AG04450 (cell line): ENCODE data around the gene PLP1. TPM values are rescaled to one million over a fixed set of nuclear protein-coding genes. Genes with fewer than 3 reads are reported as not detected.

Experiments
- CTCF ChIA-PET: fragments of 300-600, 350-600 bp; formaldehyde crosslinking; extraction: SDS; loops from one replicate; lab custom pipeline; 2022; ENCODE audit warnings: antibody characterized with exemption, inconsistent platforms; lab: Charles Lee
- POLR2A ChIA-PET: fragments of 350-600 bp; formaldehyde crosslinking; extraction: SDS; loops from one replicate; lab custom pipeline; 2021; ENCODE audit warnings: antibody characterized with exemption, inconsistent platforms; lab: Yijun Ruan, JAX
- DNase-seq: peaks from one replicate; pipeline ENCODE4 v3.0.0-alpha.2; 2011; ENCODE audit warnings: low read depth, low spot score
- H3K27ac ChIP-seq: one replicate; pipeline ENCODE4 v1.5.1; 2012; ENCODE audit warnings: low read depth, low read length, control low read depth
- H3K27me3 ChIP-seq: one replicate; pipeline ENCODE4 v1.6.0; 2012; ENCODE audit warnings: low read length; ENCODE audit not compliant: control insufficient read depth, insufficient read depth
- H3K4me3 ChIP-seq: 2 replicates; pipeline ENCODE4 v1.5.1; 2011; ENCODE audit warnings: mild to moderate bottlenecking, low read depth, low read length, control low read depth
- H3K9me3 ChIP-seq: 2 replicates; pipeline ENCODE4 v1.5.1; 2012; ENCODE audit warnings: low read length; ENCODE audit not compliant: control insufficient read depth, insufficient read depth
- polyA plus RNA-seq: library from polyadenylated mRNA; depleted of rRNA; stranded (reverse); fragments of >200 nt; gene quantifications from 2 replicates; pipeline ENCODE4 v1.2.3, GENCODE V29; 2011
- TF ChIP-seq, protein P1 (sequence below): IDR thresholded peaks from 2 replicates; pipeline ENCODE4 v1.5.1; 2011; ENCODE audit warnings: low read depth, low read length, control low read depth, inconsistent platforms

The PLP1 gene
- polyA plus RNA-seq, 1 experiment = 0.41 TPM

DNA sequence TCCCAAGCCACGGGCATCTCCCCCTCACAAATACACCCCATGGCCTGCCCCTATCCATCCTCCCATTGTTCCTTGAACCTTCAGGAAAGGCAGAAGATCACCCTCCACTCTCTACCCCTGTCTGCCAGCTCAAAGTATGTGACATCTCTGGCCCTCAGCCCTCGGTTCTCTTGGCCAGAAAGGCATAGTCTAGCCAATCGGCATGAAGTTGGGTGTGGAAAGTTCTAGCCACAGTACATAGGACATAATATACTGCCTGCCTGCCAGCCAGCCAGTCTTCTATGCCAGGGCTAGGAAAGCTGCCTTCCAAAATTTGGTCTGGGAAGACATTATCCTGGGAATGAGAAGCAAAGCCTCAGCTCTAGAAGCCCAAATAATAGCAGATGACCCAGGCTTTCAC, 3.2 kb upstream of the PLP1 start:
- DNase-seq = no peak
- POLR2A ChIA-PET = no interaction called here
- peaks cover 3% of the 10 kb centered on the region for H3K27me3 ChIP-seq
- H3K27ac ChIP-seq = no peak overlapping the region
- CTCF ChIA-PET = interaction anchor here (0.8 to 3.2 kb wide), 10 partner anchors 20 to 243 kb away, joined by 3 to 14 read pairs (median 3); partner anchors contain the start of gene TMEM31
- no peaks in the 10 kb centered on the region for H3K9me3 ChIP-seq
- TF ChIP-seq, protein P1, sequence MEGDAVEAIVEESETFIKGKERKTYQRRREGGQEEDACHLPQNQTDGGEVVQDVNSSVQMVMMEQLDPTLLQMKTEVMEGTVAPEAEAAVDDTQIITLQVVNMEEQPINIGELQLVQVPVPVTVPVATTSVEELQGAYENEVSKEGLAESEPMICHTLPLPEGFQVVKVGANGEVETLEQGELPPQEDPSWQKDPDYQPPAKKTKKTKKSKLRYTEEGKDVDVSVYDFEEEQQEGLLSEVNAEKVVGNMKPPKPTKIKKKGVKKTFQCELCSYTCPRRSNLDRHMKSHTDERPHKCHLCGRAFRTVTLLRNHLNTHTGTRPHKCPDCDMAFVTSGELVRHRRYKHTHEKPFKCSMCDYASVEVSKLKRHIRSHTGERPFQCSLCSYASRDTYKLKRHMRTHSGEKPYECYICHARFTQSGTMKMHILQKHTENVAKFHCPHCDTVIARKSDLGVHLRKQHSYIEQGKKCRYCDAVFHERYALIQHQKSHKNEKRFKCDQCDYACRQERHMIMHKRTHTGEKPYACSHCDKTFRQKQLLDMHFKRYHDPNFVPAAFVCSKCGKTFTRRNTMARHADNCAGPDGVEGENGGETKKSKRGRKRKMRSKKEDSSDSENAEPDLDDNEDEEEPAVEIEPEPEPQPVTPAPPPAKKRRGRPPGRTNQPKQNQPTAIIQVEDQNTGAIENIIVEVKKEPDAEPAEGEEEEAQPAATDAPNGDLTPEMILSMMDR = no peak
- H3K4me3 ChIP-seq = no peak overlapping the region

DNA sequence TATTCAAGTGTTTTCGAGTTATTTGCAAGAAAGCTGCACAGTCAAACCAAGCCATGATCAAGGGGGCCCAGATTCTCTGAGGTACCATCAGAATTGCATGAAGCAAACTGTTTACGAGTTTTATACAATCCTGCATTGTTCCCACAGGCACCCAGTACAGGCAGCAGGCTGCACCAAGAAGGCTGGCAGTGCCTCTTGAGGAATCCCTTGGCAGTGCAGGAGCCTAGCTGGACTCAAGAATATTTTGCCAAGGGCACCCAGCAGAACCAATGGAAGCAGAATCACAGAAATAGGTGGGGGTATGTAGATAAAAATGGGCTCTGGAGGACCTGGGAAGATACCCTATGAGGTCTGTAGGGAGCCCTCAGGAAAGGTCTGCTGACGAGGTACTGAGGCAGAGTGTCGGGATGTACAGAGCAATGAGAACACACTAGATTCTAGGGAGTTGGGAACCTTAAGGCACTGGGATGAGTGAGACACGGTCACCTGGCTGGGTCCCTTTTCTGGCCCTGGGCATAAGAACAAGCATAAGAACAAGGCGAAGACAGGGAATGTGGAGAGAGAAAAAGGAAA, 2.5 kb upstream of the PLP1 start:
- TF ChIP-seq, protein P1 = peak; percentile 33
- ChIA-PET POLR2A (no interaction called here), CTCF (interaction anchor here (0.5 to 3.2 kb wide), 10 partner anchors 19 to 244 kb away, joined by 3 to 14 read pairs (median 4); partner anchors contain the start of gene TMEM31)
- no peaks in the 10 kb centered on the region for H3K9me3 ChIP-seq
- H3K4me3 ChIP-seq = no peak overlapping the region
- H3K27me3 ChIP-seq = peaks cover 2% of the 10 kb centered on the region
- H3K27ac ChIP-seq = no peak overlapping the region
- no peak for DNase-seq

DNA sequence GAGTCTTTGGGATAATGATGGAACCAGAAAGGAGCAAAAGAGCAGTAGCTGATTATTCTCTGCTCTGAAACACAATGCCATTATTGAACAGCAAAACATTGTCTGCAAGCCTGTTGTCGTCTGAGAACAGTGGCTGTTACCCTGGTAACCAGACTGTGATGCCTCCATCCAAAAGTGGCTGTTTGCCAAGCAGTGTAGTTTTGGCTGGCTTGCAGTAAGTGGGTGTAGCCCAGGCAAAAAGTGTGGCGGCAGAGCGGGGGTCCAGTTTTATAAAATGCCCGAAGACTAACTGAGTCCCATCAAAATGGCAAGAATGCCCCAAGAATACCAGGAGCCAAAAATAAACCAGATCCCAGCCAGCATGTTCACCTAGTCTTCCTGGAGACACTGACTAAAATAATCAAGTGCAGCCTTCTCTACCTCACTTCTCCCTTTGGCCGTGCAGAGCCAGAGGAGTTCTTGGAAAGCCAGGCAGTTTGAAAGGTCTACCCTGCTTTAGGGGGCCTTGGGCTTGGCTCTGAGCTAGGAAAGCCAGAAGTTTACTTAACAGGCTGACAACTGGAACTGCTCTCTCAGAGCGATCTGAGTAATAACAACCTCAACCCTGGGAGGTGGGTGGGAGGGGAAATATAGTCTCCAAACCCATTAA, 2.6 kb downstream of the PLP1 start:
- ChIA-PET CTCF (no interaction called here), POLR2A (no interaction called here)
- Histone ChIP-seq H3K27me3 (peaks cover 4% of the 10 kb centered on the region), H3K27ac (no peak overlapping the region), H3K9me3 (no peaks in the 10 kb centered on the region), H3K4me3 (no peak overlapping the region)
- no peak for DNase-seq
- TF ChIP-seq, protein P1 = no peak

DNA sequence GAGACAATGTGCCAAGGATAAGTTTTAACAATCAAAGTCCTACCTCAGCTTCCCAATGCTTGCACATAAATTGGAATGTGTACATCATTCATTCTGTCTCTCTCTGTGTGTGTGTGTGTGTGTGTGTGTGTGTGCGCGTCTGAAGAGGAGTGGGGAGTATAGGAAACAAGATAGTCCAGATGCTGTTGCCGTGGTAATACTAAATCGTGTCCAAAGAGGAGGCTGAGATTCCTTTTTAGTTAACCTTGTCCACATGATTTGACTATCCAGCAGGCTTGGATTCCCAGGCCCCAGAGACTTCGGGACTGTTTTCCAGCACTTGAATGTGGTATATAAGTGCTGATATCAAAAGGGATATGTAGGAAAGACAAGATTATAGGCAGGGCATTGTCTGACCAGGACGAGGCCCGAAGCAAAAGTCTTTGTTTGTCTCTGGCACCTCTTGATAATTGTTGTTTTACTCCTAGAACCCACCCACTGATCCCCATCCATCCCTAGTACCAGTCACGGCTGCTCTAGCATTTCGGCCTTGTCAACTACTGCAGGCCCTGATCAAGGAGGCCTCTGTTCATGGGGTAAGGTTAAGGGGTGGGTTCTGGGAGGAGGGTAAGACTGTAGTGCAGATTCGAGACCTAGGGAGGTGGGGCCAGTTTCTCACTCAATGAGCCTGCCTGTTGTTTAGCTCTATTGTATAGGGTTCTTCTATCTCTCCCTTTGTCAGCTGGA, 3.9 kb downstream of the PLP1 start:
- ChIA-PET CTCF (no interaction called here), POLR2A (no interaction called here)
- TF ChIP-seq, protein P1 = no peak
- Histone ChIP-seq H3K9me3 (no peaks in the 10 kb centered on the region), H3K4me3 (no peak overlapping the region), H3K27ac (no peak overlapping the region), H3K27me3 (peaks cover 4% of the 10 kb centered on the region)
- DNase-seq = no peak

DNA sequence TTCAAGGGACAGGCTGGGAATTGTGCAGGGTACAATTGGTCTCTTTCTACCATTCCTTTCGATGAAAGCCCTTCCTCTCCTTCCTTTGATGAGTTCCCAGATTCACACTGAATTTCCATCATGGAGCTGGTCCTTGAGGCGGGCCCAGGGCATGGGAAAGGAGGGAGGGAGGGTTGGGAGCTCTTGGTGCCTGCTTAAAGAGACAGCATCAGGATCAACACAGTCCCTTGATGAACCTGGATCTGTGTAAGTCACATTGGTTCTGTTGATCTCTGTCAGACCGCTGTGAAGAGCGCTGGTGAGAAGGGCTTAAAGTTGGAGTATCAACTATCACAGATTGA, 4.4 kb downstream of the PLP1 start:
- H3K4me3 ChIP-seq = no peak overlapping the region
- peaks cover 4% of the 10 kb centered on the region for H3K27me3 ChIP-seq
- TF ChIP-seq, protein P1 = no peak
- H3K27ac ChIP-seq = no peak overlapping the region
- ChIA-PET POLR2A (no interaction called here), CTCF (no interaction called here)
- no peak for DNase-seq
- H3K9me3 ChIP-seq = no peaks in the 10 kb centered on the region
